Activated T-cell treated with anti-CD3 and anti-CD28 coated beads, Interleukin-2, amount 50 U/mL, for 24 hours (primary cell): Measurements from ENCODE around the gene RAB8B.
A peak's percentile ranks its signal among the peaks of the same experiment; 100 is the strongest.

Experiments
- DNase-seq: peaks from one replicate; pipeline ENCODE4 v3.0.0-alpha.2; 2020
- H3K27ac Mint-ChIP-seq: 2 replicates; pipeline ENCODE4 v1.8.0; 2020; ENCODE audit warnings: mild to moderate bottlenecking, mixed read lengths
- H3K27me3 Mint-ChIP-seq: 2 replicates; pipeline ENCODE4 v1.8.0; 2020; ENCODE audit warnings: mixed read lengths
- H3K36me3 Mint-ChIP-seq: 2 replicates; pipeline ENCODE4 v1.8.0; 2020; ENCODE audit warnings: low read depth, mixed read lengths
- H3K4me1 Mint-ChIP-seq: 2 replicates; pipeline ENCODE4 v1.8.0; 2020; ENCODE audit warnings: low read depth, mixed read lengths
- H3K4me3 Mint-ChIP-seq: 2 replicates; pipeline ENCODE4 v1.8.0; 2020; ENCODE audit warnings: mild to moderate bottlenecking, moderate library complexity, mixed read lengths
- H3K9me3 Mint-ChIP-seq: 2 replicates; pipeline ENCODE4 v1.8.0; 2020; ENCODE audit warnings: mixed read lengths

The RAB8B gene

DNA sequence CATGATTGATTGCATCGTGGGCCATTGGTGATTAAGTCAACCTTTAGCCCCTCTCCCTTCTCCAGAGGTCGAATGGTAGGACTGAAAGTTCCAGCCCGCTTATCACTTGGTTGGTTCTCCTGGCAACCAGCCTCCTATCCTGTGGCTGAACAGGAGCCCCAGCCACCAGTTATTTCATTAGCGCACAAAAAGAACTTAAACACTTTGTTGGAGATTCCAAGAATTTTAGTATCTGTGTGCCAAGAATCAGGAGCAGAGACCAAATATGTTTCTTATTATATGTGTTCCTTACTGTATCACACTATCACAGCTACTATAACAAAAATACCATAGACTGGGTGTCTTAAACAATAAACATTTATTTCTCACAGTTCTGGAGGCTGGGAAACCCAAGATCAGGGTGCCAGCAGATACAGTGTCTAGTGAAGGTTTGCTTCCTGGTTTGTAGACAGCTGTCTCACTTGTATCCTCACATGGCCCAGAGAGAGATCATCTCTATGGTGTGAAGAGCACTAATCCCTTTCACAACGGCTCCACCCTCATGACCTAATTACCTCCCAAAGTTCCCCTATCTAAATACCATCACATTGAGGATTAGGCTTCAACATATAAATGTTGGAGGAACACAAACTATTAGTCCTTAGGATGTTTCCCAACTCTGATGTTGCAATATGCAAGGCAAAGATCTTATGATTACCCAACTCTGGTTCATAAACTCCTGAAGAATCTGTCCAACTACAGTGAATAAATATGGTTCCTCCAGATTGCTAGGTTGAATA lies 57.5 kb downstream of the RAB8B start:
- peaks cover 62% of the 10 kb centered on the region for H3K4me1 Mint-ChIP-seq
- H3K27ac Mint-ChIP-seq = peak overlapping the region; percentile 0
- DNase-seq = no peak

DNA sequence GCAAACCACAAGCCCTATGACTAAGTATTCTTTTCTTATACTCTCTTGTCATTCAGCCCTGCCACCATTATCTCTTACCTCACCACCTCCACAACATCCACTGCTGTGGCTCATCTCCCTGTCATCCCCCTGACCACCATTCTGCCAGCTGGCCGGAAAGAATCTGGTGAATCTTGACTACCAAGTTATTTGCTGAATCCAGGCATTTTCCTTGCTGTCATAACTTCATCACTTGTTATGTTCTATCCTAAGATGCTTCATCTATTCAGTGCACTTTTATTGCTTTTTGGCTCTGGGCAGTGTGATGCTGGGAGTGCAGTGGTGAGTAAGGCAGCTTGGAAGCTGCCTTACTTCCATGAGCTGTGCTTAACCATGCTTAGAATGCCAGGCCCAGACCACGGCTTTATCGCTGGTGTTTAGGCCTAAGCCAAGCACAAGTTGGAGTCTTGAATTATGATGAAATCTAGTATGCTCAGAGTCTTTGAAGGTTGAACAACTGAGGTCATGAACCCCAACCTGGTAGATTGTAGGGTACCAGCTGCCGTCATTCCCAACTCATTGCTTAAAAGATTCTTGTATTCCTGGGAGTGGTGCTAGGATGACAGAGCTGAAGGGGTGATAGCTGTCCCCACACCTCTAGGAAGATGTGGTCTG lies 61.0 kb downstream of the RAB8B start:
- H3K27me3 Mint-ChIP-seq = no peaks in the 10 kb centered on the region
- H3K27ac Mint-ChIP-seq = peak overlapping the region; percentile 19
- no peak for DNase-seq
- no peaks in the 10 kb centered on the region for H3K9me3 Mint-ChIP-seq
- peaks cover 44% of the 10 kb centered on the region for H3K4me1 Mint-ChIP-seq
- peaks cover 91% of the 10 kb centered on the region for H3K36me3 Mint-ChIP-seq
- no peak overlapping the region for H3K4me3 Mint-ChIP-seq

More for the DNA sequence above, 57.5 kb downstream of the RAB8B start:
- Mint-ChIP-seq H3K9me3 (no peaks in the 10 kb centered on the region), H3K36me3 (peaks cover 92% of the 10 kb centered on the region), H3K4me3 (no peak overlapping the region), H3K27me3 (no peaks in the 10 kb centered on the region)

DNA sequence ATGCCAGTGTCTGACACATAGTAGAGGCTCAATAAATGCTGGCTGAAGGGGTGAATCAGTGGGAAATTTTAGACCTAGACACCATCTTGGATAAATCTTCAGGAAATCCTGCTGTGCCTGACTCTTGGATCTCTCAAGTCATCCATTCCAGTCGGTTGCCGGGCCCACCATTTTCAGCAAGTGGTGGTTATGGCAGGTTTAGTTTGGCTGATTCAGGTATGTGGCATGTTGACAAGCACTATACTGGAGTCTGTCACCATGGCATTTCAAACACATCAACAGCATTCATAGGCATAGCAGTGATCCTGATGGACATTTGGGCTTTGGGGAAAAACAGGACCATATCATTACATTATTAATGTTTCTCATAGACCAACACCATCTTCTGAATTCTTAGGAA lies 62.3 kb downstream of the RAB8B start:
- H3K36me3 Mint-ChIP-seq = peaks cover 92% of the 10 kb centered on the region
- DNase-seq = no peak
- H3K4me1 Mint-ChIP-seq = peaks cover 35% of the 10 kb centered on the region
- no peaks in the 10 kb centered on the region for H3K9me3 Mint-ChIP-seq
- peak overlapping the region; percentile 34 for H3K27ac Mint-ChIP-seq
- no peaks in the 10 kb centered on the region for H3K27me3 Mint-ChIP-seq
- no peak overlapping the region for H3K4me3 Mint-ChIP-seq

DNA sequence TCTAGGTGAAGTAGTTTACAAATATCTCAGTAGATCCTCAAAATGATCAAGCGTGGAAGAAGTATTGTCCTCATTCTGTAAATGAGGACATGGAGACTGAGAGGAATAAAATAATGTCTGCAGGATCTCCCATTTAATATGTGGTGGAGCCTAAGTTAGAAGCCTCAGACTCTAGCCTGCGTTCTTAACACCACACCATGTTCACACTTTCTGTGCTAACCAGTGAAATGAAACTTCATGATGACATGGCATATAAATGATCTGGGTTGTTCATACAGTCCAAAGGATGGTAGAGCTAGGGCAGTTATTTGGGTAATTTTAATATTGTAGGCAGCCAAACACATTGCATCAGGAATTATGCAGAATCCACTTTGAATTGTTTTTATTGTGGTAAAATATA lies 62.9 kb downstream of the RAB8B start:
- peaks cover 29% of the 10 kb centered on the region for H3K4me1 Mint-ChIP-seq
- no peaks in the 10 kb centered on the region for H3K27me3 Mint-ChIP-seq
- peak overlapping the region; percentile 53 for H3K27ac Mint-ChIP-seq
- DNase-seq = no peak
- H3K9me3 Mint-ChIP-seq = no peaks in the 10 kb centered on the region
- peaks cover 92% of the 10 kb centered on the region for H3K36me3 Mint-ChIP-seq
- H3K4me3 Mint-ChIP-seq = no peak overlapping the region

DNA sequence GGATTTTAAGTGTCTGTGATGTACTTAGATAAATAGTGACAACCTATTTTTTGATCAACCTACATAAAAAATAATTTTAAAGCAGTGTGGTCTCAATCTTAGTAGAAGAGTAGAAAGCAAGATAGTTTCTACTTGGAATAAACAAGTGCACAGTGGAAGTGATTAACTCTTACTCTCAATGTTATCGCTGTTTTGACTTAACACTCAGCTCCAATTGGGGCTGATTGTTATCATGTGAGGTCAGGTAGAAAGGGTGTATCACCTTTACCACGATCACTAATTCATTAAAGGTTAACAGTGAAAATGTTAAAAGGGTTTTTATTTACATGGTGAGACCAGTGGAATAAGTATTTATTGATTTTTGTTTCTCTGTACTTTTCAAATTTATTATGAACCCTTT lies 65.6 kb downstream of the RAB8B start:
- H3K36me3 Mint-ChIP-seq = peaks cover 92% of the 10 kb centered on the region
- peaks cover 31% of the 10 kb centered on the region for H3K4me1 Mint-ChIP-seq

DNA sequence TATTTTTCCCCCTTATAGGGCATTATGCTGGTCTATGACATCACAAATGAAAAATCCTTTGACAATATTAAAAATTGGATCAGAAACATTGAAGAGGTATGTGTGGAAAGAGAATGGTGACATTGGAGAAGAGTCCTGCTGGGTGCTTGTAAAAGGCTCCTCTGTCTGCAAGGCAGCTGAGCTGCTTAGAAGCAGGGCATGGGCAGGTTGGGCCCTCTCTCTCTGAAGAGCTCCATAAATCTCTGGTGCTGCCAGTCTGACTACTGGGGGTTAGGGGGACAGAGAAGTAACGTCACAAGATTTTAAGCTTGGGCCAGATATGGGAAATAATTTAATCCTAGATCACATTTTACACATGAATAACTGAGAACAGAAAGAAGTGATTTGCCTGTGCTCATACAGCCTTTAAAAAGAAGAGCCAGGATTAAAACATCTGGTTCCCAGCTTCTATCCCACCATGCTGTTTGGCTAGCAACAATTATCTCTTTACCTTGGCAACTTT lies 66.1 kb downstream of the RAB8B start:
- H3K27me3 Mint-ChIP-seq = no peaks in the 10 kb centered on the region
- no peak for DNase-seq
- H3K36me3 Mint-ChIP-seq = peaks cover 92% of the 10 kb centered on the region
- no peak overlapping the region for H3K4me3 Mint-ChIP-seq
- H3K9me3 Mint-ChIP-seq = no peaks in the 10 kb centered on the region
- peaks cover 25% of the 10 kb centered on the region for H3K4me1 Mint-ChIP-seq
- H3K27ac Mint-ChIP-seq = peak overlapping the region; percentile 62

More for the DNA sequence above, 65.6 kb downstream of the RAB8B start:
- no peak for DNase-seq
- Mint-ChIP-seq H3K4me3 (no peak overlapping the region), H3K27me3 (no peaks in the 10 kb centered on the region), H3K27ac (peak overlapping the region; percentile 57), H3K9me3 (no peaks in the 10 kb centered on the region)

DNA sequence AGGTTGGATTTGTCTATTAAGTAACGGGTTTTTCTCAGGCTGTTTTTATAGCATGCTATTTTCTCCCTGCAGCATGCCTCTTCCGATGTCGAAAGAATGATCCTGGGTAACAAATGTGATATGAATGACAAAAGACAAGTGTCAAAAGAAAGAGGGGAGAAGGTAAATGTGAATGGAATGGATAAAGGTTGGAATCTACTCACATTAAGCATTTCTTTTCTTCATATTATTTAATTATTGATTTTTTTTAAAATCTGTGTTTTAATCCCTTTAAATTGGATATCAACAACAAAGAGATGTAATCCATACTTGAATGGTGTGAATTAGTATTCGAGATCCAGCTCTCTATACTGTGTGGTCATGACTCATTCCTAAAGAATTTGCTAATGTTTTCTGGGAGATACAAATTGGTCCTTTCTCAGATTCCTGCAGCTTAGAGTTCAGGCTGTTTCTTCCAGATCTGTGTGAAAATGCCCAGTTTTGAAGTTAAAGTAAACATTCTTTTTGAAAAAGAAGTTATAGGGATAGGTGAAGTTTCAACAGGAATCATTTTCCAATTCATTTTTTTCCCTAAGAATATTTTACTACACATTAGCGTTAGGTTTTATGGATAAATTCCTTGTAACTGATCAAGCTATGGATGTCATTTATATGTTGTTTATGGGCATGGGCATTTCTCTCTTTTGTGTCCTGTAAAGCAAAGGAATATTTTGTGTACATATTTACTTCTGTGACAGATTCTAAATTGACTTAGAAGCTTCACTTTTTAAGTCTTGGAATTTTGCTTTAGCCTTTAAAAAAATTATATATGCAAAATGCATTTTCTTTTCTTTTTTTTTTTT lies 67.2 kb downstream of the RAB8B start:
- Mint-ChIP-seq H3K27ac (no peak overlapping the region), H3K36me3 (peaks cover 92% of the 10 kb centered on the region), H3K9me3 (no peaks in the 10 kb centered on the region), H3K4me3 (no peak overlapping the region), H3K4me1 (peaks cover 23% of the 10 kb centered on the region), H3K27me3 (no peaks in the 10 kb centered on the region)
- no peak for DNase-seq

DNA sequence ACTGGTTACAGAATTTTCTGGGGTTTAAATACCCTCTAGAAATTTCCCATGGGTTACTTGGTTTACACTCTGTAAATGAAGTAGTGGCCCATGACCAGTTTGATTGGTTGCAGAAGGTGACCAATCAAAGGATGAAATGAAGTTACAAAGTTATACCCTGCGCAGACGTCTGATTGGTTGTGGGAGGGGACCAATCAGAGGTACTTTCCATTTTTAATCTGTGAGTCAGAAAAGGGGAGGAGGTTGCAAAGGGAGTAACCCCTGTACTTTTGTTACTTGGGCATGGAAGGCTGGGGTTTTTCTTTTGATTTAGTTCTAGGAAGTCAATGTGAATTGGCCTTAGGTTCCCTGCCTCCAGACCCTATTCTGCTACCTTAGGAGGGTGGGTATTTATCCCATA lies 69.3 kb downstream of the RAB8B start:
- Mint-ChIP-seq H3K4me1 (peaks cover 19% of the 10 kb centered on the region), H3K36me3 (peaks cover 92% of the 10 kb centered on the region), H3K27ac (peak overlapping the region; percentile 37), H3K27me3 (no peaks in the 10 kb centered on the region), H3K9me3 (no peaks in the 10 kb centered on the region), H3K4me3 (no peak overlapping the region)
- no peak for DNase-seq

DNA sequence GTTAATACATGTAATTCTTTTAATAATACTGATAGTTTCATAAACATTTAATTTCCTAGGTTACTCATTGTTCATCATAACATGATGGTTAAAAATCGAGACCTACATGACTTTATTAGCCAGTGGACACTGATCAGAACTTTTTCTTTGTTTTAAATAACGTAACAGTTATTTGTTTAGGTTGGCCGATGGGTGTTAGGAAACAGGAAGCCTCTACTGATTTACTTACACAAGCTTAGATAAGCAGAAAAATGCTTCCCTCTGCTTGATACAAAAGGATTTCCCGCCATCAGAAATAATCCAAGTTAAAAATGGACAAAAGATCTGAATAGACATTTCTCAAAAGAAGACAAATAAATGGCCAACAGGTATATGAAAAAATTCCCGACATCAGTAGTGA lies 71.4 kb downstream of the RAB8B start:
- no peak overlapping the region for H3K27ac Mint-ChIP-seq
- H3K36me3 Mint-ChIP-seq = peaks cover 90% of the 10 kb centered on the region
- no peaks in the 10 kb centered on the region for H3K9me3 Mint-ChIP-seq
- H3K4me3 Mint-ChIP-seq = no peak overlapping the region
- DNase-seq = no peak
- no peaks in the 10 kb centered on the region for H3K27me3 Mint-ChIP-seq
- H3K4me1 Mint-ChIP-seq = peaks cover 13% of the 10 kb centered on the region

DNA sequence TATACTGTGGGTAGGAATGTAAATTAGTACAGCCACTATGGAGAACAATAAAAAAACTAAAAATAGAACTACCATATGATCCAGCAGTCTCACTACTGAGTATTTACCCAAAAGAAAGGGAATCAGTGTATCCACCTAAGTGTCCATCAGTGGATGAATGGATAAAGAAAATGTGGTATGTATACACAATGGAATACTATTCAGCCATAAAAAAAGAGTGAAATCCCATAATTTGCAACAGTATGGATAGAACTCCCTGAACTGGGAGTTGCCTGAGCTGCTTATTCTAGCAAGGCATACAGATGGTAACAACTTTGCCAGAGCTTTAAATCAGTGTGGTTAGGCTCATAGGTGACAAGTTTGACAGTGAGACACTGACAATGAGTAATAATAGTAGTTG lies 71.9 kb downstream of the RAB8B start:
- Mint-ChIP-seq H3K4me3 (no peak overlapping the region), H3K27me3 (no peaks in the 10 kb centered on the region), H3K27ac (peak overlapping the region; percentile 75), H3K36me3 (peaks cover 90% of the 10 kb centered on the region), H3K4me1 (peaks cover 13% of the 10 kb centered on the region), H3K9me3 (no peaks in the 10 kb centered on the region)
- no peak for DNase-seq

DNA sequence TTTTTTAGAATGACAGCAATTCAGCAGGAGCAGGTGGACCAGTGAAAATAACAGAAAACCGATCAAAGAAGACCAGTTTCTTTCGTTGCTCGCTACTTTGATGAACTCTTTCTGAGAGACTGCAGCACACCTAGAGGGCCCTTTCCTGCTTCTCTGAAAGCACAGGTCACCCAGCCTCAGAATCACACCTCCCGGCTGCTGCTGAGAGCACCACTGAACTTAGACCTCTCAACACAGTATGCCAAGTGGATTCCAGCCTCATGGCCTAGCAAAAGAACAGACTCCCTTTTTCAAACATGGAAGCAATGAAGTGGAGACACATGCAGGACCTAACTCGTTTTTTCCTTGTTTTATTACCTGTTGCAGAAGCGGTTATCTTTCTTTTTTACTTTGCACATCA lies 74.1 kb downstream of the RAB8B start:
- no peak for DNase-seq
- Mint-ChIP-seq H3K27ac (peak overlapping the region; percentile 38), H3K36me3 (peaks cover 84% of the 10 kb centered on the region), H3K4me1 (peaks cover 9% of the 10 kb centered on the region), H3K9me3 (no peaks in the 10 kb centered on the region), H3K4me3 (no peak overlapping the region), H3K27me3 (no peaks in the 10 kb centered on the region)

DNA sequence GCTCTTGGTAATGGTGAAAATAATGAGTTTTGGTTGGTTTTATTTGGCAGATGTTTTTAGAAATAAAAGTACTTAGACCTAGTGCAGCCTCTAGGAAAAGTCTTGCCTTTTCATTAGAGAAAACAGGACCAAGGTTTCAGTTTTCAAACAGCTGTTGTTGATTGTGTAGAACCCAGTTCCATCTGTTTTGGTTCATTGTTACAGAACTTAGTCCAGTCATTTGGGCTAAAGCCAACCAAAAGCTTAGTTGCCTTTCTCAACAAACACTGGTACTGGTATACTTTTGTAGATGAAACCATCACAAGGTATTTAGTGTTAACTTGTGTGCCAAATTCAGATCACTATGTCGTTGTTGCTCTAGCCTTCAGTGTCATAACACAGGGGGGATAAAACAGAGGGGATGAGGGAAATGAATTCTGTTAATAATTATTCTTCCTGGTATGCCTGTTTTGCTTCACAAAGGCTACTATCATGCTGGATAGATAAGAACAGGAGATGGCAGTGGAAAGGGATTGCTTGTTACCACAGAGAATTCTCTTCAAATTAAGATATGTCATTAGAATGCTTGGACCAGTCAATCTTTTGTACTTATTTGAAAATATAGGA lies 75.4 kb downstream of the RAB8B start:
- H3K27ac Mint-ChIP-seq = no peak overlapping the region
- peaks cover 82% of the 10 kb centered on the region for H3K36me3 Mint-ChIP-seq
- H3K4me1 Mint-ChIP-seq = peaks cover 9% of the 10 kb centered on the region

DNA sequence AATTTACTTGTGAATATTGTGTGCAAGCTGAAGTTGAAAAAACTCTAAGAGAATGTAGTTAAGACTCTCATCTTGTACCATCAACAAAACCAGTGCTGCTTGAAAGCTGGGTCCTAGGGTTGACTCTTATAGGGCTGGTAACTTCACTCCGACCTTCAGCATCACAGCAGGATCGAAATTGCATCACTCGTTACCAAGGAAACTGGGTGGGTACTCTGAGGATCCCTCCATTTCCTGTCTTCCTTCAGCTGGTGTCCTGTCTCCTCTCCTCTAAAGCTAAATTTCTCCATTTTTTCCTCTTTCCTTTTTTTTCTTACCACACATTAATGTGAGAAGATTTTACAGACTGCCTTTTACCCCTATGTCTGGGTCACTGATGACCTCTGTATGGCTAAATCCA lies 85.0 kb downstream of the RAB8B start:
- Mint-ChIP-seq H3K9me3 (peaks cover 3% of the 10 kb centered on the region), H3K36me3 (peaks cover 21% of the 10 kb centered on the region), H3K4me3 (no peak overlapping the region), H3K27me3 (no peaks in the 10 kb centered on the region), H3K4me1 (peaks cover 40% of the 10 kb centered on the region), H3K27ac (peak overlapping the region; percentile 10)
- DNase-seq = no peak

More for the DNA sequence above, 75.4 kb downstream of the RAB8B start:
- no peaks in the 10 kb centered on the region for H3K9me3 Mint-ChIP-seq
- H3K4me3 Mint-ChIP-seq = no peak overlapping the region
- H3K27me3 Mint-ChIP-seq = no peaks in the 10 kb centered on the region
- DNase-seq = no peak

DNA sequence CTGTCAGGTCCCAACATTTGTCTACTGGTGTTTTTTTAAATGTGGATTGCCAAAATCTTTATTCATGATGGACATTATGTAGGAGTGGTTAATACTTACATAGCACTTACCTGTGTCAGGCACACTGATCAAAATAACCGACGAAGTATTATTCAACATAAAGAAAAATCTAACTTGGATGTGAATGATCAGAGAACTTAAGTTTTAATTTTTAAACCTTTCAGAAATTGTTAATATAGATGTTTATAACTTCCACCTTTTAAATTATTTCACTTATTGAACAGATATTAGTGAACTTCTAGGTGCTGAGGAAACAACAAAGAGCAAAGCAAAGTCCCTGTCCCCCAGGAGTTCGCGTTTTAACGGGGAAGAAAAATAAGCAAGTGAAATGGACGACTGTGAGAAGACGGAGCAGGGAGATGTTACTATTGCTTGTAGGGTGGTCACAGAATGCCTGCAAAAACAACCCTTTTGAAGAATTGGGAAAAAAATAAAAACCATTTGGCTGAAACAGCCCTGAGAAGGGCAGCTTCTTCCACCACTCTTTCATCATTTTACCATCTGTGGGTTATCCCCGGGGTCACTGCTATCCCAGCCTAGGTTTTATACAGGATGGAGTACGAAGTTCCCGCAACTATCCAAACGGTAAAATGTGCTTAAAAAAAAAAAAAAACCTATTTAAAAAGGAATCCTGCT lies 87.1 kb downstream of the RAB8B start:
- peaks cover 3% of the 10 kb centered on the region for H3K9me3 Mint-ChIP-seq
- H3K27me3 Mint-ChIP-seq = no peaks in the 10 kb centered on the region
- peaks cover 5% of the 10 kb centered on the region for H3K36me3 Mint-ChIP-seq
- H3K27ac Mint-ChIP-seq = peak overlapping the region; percentile 94
- peaks cover 34% of the 10 kb centered on the region for H3K4me1 Mint-ChIP-seq
- no peak for DNase-seq
- peak overlapping the region; percentile 85 for H3K4me3 Mint-ChIP-seq
